Nephron (organoid): ENCODE measurements around the gene ATP11A.
A peak's percentile ranks its signal among the peaks of the same experiment; 100 is the strongest.

Experiments used
- H3K27ac Mint-ChIP-seq, 3 experiments: 2 replicates each; pipeline ENCODE4 v1.8.0; 2020; ENCODE audit warnings: mixed read lengths in 3 of 3, mild to moderate bottlenecking in 2 of 3, moderate library complexity in 1 of 3
- H3K27me3 Mint-ChIP-seq: 2 replicates; pipeline ENCODE4 v1.8.0; 2021; ENCODE audit warnings: low read depth, mild to moderate bottlenecking, moderate library complexity, mixed read lengths
- H3K36me3 Mint-ChIP-seq: 2 replicates; pipeline ENCODE4 v1.8.0; 2020; ENCODE audit warnings: low read depth, mixed read lengths
- H3K4me1 Mint-ChIP-seq: 2 replicates; pipeline ENCODE4 v1.8.0; 2020; ENCODE audit warnings: mixed read lengths
- H3K4me3 Mint-ChIP-seq, 3 experiments: 2 replicates each; pipeline ENCODE4 v1.8.0; 2020; ENCODE audit warnings: mild to moderate bottlenecking in 3 of 3, mixed read lengths in 3 of 3, moderate library complexity in 2 of 3
- H3K9me3 Mint-ChIP-seq: 2 replicates; pipeline ENCODE4 v1.8.0; 2020; ENCODE audit warnings: mixed read lengths
- TF ChIP-seq, protein P1 (sequence below), 3 experiments: fragments of 200-600 bp; sonication (generic); IDR thresholded peaks; one replicate each; pipeline ENCODE4 v1.5.0; 2021; ENCODE audit warnings: antibody characterized with exemption in 3 of 3; ENCODE audit not compliant: unreplicated experiment in 3 of 3

Gene ATP11A

DNA sequence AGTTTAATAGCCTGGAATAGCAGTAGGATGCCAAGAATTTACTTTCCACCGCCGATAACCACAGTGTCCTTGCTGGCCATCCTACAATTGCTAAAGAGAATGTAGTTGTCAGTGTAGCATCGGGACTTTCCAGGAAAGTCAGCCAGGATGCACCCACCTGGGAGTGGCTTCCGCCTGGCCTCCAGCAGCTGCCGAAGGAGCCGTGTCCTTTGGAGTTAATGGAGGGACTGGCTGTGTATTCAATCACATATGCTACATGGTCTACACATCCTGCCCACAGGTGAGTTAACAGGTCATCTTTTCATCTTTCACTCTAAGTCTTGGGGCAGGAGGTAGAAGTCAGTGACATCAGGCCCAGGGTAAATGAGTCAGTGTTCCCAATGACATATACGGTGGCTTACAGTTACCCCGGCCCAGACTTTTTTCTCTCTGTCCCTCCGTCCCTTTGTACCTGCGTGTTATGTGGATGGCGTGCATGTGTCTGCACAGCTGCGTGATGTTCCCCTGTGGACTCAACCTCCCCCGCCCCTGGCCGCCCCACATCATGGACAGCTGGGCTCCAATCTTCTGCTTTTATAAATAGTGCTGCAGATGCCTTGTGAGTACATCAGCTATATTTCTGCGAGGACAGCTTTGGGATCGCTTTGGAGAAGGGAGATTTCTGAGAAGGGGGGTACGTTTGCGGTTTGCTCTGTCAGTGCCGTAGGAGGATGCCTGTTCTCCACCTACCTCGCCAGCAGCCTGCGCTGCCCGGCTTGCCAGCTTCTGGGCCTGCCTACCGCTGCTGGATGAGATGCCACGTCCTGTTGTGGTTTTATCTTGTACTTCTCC lies 63.1 kb downstream of the ATP11A start:
- Mint-ChIP-seq H3K27ac (peak overlapping the region; percentile 93 to 97 (median 93)), H3K9me3 (peaks cover 3% of the 10 kb centered on the region), H3K36me3 (peaks cover 8% of the 10 kb centered on the region), H3K27me3 (no peaks in the 10 kb centered on the region), H3K4me3 (peak overlapping the region in 2 of 3 experiments; percentile 13 to 48), H3K4me1 (peaks cover 46% of the 10 kb centered on the region)
- TF ChIP-seq, protein P1, sequence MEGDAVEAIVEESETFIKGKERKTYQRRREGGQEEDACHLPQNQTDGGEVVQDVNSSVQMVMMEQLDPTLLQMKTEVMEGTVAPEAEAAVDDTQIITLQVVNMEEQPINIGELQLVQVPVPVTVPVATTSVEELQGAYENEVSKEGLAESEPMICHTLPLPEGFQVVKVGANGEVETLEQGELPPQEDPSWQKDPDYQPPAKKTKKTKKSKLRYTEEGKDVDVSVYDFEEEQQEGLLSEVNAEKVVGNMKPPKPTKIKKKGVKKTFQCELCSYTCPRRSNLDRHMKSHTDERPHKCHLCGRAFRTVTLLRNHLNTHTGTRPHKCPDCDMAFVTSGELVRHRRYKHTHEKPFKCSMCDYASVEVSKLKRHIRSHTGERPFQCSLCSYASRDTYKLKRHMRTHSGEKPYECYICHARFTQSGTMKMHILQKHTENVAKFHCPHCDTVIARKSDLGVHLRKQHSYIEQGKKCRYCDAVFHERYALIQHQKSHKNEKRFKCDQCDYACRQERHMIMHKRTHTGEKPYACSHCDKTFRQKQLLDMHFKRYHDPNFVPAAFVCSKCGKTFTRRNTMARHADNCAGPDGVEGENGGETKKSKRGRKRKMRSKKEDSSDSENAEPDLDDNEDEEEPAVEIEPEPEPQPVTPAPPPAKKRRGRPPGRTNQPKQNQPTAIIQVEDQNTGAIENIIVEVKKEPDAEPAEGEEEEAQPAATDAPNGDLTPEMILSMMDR (IDR thresholded peaks at IDR 0.05; ENCODE audit: unreplicated experiment in 3 of 3), result no peak

DNA sequence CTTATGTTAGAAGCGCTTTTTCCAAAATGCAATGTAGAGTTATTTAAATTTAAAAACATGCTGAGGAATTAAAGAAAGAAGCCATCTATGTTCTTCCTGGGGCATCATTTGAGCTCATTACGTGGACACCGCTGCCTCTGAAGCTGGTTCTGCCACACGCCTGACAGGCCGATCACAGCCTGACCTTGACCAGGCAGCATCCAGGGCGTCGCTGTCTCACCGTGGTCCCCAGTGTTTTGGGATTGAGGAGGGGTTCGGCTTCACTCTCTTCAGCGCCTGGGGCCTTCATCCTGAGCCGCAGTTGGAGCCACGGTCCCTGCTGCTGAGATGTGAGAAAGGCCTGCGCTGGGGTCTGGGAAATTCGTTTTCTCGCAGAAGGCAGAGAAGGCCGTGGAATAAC lies 64.0 kb downstream of the ATP11A start:
- peak overlapping the region; percentile 93 to 97 (median 93) for H3K27ac Mint-ChIP-seq
- H3K27me3 Mint-ChIP-seq, result no peaks in the 10 kb centered on the region
- H3K36me3 Mint-ChIP-seq, result peaks cover 11% of the 10 kb centered on the region
- peaks cover 46% of the 10 kb centered on the region for H3K4me1 Mint-ChIP-seq
- H3K9me3 Mint-ChIP-seq, result peaks cover 3% of the 10 kb centered on the region
- TF ChIP-seq, protein P1 (IDR thresholded peaks at IDR 0.05; ENCODE audit: unreplicated experiment in 3 of 3), result no peak
- no peak overlapping the region for H3K4me3 Mint-ChIP-seq

DNA sequence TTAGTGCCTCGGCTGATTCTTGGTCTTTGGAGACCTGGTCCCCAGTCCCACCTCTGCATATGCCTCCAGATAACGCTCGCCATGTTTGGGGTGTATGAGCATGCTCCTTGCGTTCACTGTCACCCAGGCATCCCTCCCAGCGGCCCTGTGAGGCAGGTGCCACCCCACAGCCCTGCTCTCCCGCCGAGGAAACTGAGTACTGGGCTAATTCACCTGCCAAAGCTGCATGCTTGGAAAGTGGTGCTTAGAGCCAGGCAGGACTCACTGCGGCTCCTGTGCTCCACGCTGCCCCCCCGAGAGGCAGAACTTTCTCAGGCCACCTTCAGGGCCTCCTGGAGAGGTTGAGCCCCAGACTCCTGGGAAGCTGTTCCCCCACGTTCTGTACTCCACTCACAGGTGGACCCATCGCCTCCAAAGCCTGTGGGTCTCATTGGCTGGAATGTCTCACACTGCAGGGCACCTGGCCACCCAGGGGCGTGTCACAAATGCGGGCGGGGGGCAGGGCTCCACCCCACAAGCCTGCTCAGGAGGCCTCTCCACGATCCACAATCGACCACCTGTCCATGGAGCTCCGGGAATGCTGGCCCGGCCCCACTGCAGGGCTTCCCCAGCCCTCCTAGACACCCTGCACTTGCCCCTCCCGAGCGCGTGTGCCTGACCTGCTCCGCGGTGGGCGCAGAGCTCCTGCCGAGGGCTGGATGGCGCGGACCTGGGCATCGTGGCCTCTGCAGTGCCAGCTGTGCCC lies 64.6 kb downstream of the ATP11A start:
- Mint-ChIP-seq H3K27ac (peak overlapping the region in 2 of 3 experiments; percentile 93 to 97), H3K9me3 (peaks cover 8% of the 10 kb centered on the region), H3K4me3 (no peak overlapping the region), H3K27me3 (no peaks in the 10 kb centered on the region), H3K36me3 (peaks cover 17% of the 10 kb centered on the region), H3K4me1 (peaks cover 42% of the 10 kb centered on the region)
- TF ChIP-seq, protein P1 (IDR thresholded peaks at IDR 0.05; ENCODE audit: unreplicated experiment in 3 of 3), result no peak

DNA sequence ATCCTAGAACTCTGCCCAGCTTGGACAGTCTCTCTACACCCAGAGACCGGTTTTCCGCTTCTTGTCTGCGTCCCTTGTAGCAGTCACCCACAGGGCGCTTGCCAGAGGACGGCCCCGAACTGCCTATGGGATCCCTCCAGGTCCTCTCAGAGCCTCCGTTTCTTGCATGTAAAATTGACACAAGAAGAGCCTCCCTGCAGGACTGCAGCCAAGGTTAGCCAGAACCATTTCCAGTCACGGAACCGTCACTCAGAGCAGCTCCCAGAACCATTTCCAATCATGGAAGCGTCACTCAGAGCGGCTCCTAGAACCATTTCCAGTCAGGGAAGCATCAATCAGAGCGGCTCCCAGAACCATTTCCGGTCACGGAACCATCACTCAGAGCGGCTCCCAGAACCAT lies 65.5 kb downstream of the ATP11A start:
- Mint-ChIP-seq H3K27me3 (no peaks in the 10 kb centered on the region), H3K27ac (peak overlapping the region; percentile 60 to 68 (median 61)), H3K4me3 (peak overlapping the region in 1 of 3 experiments; percentile 38), H3K9me3 (peaks cover 8% of the 10 kb centered on the region), H3K36me3 (peaks cover 17% of the 10 kb centered on the region), H3K4me1 (peaks cover 42% of the 10 kb centered on the region)
- TF ChIP-seq, protein P1 (IDR thresholded peaks at IDR 0.05; ENCODE audit: unreplicated experiment in 3 of 3), result no peak

DNA sequence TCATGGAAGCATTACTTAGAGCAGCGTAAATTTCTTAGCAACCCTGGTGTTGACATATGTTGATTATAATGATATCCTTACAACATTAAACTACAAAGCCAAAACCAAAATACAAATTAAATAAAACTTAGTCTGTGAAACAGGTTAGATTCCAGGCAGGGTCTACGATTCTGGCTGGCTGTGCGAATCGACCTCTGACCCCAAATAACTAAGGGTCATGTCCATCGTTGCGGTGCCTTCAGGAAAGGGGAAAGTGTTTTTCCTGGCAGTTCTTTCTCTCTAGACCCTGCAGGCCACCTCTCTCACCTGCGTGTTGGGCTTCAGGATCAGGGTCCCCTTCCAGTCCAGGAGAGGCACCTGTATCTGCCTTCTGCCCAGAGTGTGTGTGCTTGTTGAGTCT lies 66.2 kb downstream of the ATP11A start:
- Mint-ChIP-seq H3K4me3 (no peak overlapping the region), H3K36me3 (peaks cover 17% of the 10 kb centered on the region), H3K27ac (no peak overlapping the region), H3K4me1 (peaks cover 49% of the 10 kb centered on the region), H3K9me3 (peaks cover 8% of the 10 kb centered on the region), H3K27me3 (no peaks in the 10 kb centered on the region)
- TF ChIP-seq, protein P1 (IDR thresholded peaks at IDR 0.05; ENCODE audit: unreplicated experiment in 3 of 3), result no peak
